Pancreas (tissue), 10 donors: ENCODE results near the gene CRACR2B. TPM values are rescaled to one million over a fixed set of nuclear protein-coding genes. Genes with fewer than 3 reads are reported as not detected.

Source experiments
- ATAC-seq, 4 donors: fragments of 200-7000 bp; cut with Tn5 transposase; one replicate each; pipeline versions ENCODE4 v1.8.0 to v1.9.1; 2020; ENCODE audit warnings: mild to moderate bottlenecking in 4 of 4, moderate library complexity in 4 of 4
- DNase-seq, 6 donors: peaks; one replicate each; pipeline ENCODE4 v3.0.0-alpha.2; 2020
- FAIRE-seq: peaks from 2 replicates; lab custom pipeline; 2012; peaks lifted over from hg19 to GRCh38; lab: Jason Lieb, UNC
- H3K27ac ChIP-seq, 4 donors: fragments of 200-600 bp; sonication (generic); 1 replicate in 3 of 4; 2 replicates in 1 of 4; pipeline versions ENCODE4 v1.5.0 to v1.8.0; 2020
- H3K27me3 ChIP-seq, 4 donors: fragments of 200-600 bp; one replicate each; pipeline ENCODE4 v1.8.0; 2021
- H3K36me3 ChIP-seq, 3 donors: fragments of 200-600 bp; sonication (generic) in 1 of 3; one replicate each; pipeline versions ENCODE4 v1.5.0 to v1.8.0; 2020 to 2021
- H3K4me1 ChIP-seq, 3 donors: fragments of 200-600 bp; one replicate each; pipeline ENCODE4 v1.8.0; 2021
- H3K4me3 ChIP-seq, 4 donors: fragments of 200-600 bp; sonication (generic) in 2 of 4; one replicate each; pipeline versions ENCODE4 v1.5.0 to v1.8.0; 2020 to 2021
- H3K9me3 ChIP-seq, 4 donors: fragments of 200-600 bp; one replicate each; pipeline ENCODE4 v1.8.0; 2021
- WGBS, 2 donors: extraction: QIAGEN DNeasy Blood & Tissue Kit; methylation state at CpG; one replicate each; pipeline ENCODE4 v1.1.7; 2013; 5-methylcytosine and 5-hydroxymethylcytosine counted together
- intact Hi-C, 3 donors: fragments of 100-400 bp; cut with DNase I; formaldehyde crosslinking; loops; one replicate each; pipeline versions ENCODE4 v1.11.1 to v1.14.2; 2022
- polyA plus RNA-seq, 2 donors: library from polyadenylated mRNA; stranded (reverse); fragments of 200-250 nt; gene quantifications; one replicate each; pipeline ENCODE4 v1.2.3, GENCODE V29; 2013
- total RNA-seq, 6 donors: library from RNA; stranded (reverse); fragmentation: NEBNext Ultra II Directional in 4 of 6; extraction: Animal tissue kit (Norgen Biotek cat#: 25700) in 4 of 6; gene quantifications; one replicate each; pipeline versions ENCODE4 v1.2.1 to v1.2.4, GENCODE V29; 2021 to 2023
- TF ChIP-seq, protein P1 (sequence below), 4 donors: fragments of 200-600 bp; sonication (generic) in 3 of 4; IDR thresholded peaks; one replicate each; pipeline versions ENCODE4 v1.5.0 to v1.8.0; 2021; ENCODE audit warnings: antibody characterized with exemption in 4 of 4
- donor health status: healthy with polysubstance abuse.
- donor health status: DM: no; HTN: no; CAD: no; lungs with moderate emphysema.
- donor health status: DM: no; HTN: no; CAD: no.
- donor health status: control.
- donor health status: control.
- donor health status: Bipolar disorder and iron deficiency.
- donor health status: DM: yes; HTN: yes; CAD: no.
- donor health status: DM: no; HTN: no; CAD: no.
- donor health status: DM: no; HTN: no; CAD: no.
- donor health status: DM: yes; HTN: yes; CAD: no.

Gene CRACR2B
- total and polyA plus RNA-seq, 8 donors: 60.6 to 378 (median 125) TPM

DNA sequence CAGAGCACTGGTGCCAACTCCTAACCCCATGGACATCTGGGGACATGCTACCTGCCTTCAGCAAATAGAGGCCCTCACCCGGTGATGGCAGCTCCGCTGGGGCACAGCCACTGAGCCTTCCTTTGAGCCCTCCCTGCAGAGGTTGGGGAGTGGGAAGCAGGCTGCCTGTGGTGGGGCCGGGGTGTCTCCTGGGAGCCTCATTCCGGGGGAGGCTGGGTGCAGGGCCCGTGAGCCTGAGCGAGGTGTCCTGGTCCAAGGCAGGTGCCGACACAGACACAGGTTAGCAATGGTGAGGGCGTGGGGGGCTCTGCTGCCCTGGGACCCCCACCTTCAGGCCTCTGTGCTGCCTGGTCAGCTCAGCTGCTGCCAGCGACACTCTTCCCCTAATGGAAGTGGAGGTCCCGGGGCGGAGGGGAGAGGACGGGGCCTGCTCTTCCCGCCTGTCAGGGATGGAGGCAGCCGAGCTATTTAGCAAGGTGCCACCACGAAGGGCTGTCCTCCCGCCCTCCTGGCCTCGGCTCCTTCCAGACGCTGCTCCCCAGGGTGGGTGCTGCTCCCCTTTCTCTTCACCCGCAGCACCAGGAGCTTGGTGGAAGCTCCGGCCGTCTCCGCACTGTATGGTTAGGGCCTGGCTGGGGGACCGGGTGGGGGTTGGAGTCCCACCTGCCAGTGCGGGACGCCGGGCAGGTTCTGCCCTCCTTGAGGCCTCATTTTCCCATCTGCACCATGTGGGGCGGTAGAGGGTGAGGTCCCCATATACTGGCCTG, 26.1 kb downstream of the CRACR2B start:
- no peak overlapping the region for H3K27ac ChIP-seq
- FAIRE-seq (no peak), ATAC-seq (no peak), DNase-seq (no peak)
- TF ChIP-seq, protein P1, sequence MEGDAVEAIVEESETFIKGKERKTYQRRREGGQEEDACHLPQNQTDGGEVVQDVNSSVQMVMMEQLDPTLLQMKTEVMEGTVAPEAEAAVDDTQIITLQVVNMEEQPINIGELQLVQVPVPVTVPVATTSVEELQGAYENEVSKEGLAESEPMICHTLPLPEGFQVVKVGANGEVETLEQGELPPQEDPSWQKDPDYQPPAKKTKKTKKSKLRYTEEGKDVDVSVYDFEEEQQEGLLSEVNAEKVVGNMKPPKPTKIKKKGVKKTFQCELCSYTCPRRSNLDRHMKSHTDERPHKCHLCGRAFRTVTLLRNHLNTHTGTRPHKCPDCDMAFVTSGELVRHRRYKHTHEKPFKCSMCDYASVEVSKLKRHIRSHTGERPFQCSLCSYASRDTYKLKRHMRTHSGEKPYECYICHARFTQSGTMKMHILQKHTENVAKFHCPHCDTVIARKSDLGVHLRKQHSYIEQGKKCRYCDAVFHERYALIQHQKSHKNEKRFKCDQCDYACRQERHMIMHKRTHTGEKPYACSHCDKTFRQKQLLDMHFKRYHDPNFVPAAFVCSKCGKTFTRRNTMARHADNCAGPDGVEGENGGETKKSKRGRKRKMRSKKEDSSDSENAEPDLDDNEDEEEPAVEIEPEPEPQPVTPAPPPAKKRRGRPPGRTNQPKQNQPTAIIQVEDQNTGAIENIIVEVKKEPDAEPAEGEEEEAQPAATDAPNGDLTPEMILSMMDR (IDR thresholded peaks at IDR 0.05): no peak
- WGBS, 2 donors: 96% methylated on average over 27 of the region's 27 CpGs
- no peaks in the 10 kb centered on the region for H3K27me3 ChIP-seq
- H3K9me3 ChIP-seq: no peaks in the 10 kb centered on the region
- H3K4me3 ChIP-seq: no peak overlapping the region
- intact Hi-C loops: no loop called here
- no peaks in the 10 kb centered on the region for H3K36me3 ChIP-seq
- H3K4me1 ChIP-seq: peaks cover 0 to 8% (median 4%) of the 10 kb centered on the region in 3 donors

DNA sequence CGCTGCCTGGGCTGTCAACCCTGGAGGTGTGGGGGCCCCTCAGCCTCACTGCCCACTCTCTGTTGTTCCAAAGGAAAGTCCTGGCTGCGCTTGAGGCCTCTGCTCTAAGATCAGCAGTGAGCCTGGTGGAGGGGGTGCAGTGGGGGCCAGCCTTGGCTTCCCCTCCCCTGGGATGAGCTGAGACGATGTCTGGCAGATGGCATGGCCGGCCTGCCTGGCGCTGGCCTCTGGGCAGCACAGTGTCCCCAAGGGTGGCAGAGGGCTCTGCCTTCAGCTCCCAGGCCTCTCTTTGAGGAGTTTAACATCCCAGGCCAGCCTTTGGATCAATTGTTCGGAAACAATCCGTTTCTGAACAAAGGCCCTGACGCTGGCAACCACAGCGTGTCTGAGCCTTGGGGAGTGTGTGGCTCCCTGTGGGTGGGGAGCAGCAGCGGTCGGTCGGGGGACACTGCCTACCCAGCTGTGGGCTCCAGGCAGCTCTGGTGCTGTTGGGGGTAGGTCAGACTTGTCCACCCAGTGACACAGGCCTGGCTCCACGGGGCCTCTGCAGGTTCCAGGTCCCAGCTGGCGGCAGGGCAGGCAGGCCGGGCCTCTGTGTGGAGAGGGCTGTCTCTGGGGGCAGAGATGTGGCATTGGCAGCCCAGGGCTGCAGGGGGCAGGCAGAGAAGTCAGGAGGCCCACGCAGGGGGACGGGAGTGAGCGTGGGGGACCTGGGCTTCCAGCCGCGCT, 27.0 kb downstream of the CRACR2B start:
- Histone ChIP-seq H3K27me3 (no peaks in the 10 kb centered on the region), H3K9me3 (no peaks in the 10 kb centered on the region), H3K4me1 (peaks cover 0 to 8% (median 0%) of the 10 kb centered on the region in 3 donors), H3K36me3 (no peaks in the 10 kb centered on the region), H3K4me3 (no peak overlapping the region), H3K27ac (no peak overlapping the region)
- intact Hi-C loops: no loop called here
- TF ChIP-seq, protein P1 (IDR thresholded peaks at IDR 0.05): no peak
- WGBS, 2 donors: 92 to 93% methylated on average over 20 of the region's 20 CpGs
- ATAC-seq: no peak
- no peak for FAIRE-seq
- DNase-seq: no peak

DNA sequence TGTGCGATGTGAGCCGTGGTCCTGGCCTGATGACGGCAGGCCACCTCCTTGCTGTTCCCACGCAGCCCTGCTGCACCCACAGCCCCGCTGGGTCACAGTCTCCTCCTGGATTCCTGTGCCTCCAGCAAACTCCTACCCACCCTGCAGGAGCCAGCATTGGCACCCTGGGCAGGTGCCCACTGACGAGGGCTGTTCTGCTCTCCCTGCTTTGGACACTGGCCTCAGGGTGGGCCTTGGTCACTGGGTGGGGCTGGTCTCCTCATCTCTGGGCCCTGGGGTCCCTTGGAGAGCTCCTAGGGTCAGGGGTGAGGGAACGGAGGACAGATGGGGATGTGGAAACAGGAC, 27.6 kb downstream of the CRACR2B start:
- Histone ChIP-seq H3K4me3 (no peak overlapping the region), H3K27ac (no peak overlapping the region), H3K4me1 (peaks cover 0 to 5% (median 0%) of the 10 kb centered on the region in 3 donors), H3K27me3 (no peaks in the 10 kb centered on the region), H3K36me3 (no peaks in the 10 kb centered on the region), H3K9me3 (no peaks in the 10 kb centered on the region)
- TF ChIP-seq, protein P1 (IDR thresholded peaks at IDR 0.05): no peak
- intact Hi-C loops: no loop called here
- no peak for FAIRE-seq
- ATAC-seq: no peak
- WGBS, 2 donors: 90 to 96% methylated on average over 7 of the region's 7 CpGs
- DNase-seq: no peak

DNA sequence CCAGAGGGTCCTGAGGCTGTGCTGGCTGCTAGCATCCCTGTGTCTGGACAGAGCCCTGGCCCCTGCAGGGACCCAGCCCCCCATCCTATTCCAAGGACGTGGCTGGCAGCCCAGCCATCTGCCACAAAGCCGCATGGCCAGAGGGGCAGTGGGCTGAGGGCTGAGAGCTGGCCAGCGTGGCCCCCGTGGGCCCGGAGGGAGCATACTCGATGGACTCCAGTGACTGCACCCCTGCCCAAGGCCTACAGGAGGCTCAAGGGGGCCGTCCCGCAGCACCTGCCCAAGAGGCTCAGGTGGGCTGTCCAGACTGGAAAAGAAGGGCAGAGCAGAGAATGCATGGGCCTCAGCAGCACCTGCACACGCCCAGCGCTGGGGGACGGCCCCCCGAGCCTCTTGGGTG, 28.1 kb downstream of the CRACR2B start:
- TF ChIP-seq, protein P1 (IDR thresholded peaks at IDR 0.05): no peak
- DNase-seq: no peak
- no peaks in the 10 kb centered on the region for H3K36me3 ChIP-seq
- H3K9me3 ChIP-seq: no peaks in the 10 kb centered on the region
- H3K4me3 ChIP-seq: no peak overlapping the region
- 88 to 91% methylated on average over 12 of the region's 12 CpGs for WGBS, 2 donors
- H3K27me3 ChIP-seq: no peaks in the 10 kb centered on the region
- peaks cover 0 to 4% (median 0%) of the 10 kb centered on the region in 3 donors for H3K4me1 ChIP-seq
- ATAC-seq: no peak
- intact Hi-C loops: no loop called here
- no peak for FAIRE-seq
- H3K27ac ChIP-seq: no peak overlapping the region

DNA sequence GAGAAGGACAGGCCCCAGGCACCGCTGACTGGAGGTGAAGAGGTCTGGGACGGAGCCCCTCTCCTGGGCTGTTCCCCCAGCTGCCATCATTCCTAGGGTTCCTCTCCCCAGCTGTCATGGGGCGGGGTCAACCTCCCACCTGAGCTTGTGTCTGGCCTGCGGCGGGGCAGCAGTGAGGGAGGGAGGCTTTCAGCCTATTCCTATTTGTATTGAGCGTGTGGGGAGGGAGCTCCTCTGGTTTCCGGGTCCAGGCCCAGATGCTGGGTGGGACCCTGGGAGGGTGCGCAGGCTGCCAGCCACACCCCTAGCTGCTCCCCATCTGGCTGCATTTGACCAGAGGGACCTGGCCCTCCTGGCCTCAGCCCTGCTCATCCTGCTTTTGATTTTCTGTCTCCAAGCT, 28.7 kb downstream of the CRACR2B start:
- H3K36me3 ChIP-seq: no peaks in the 10 kb centered on the region
- H3K4me3 ChIP-seq: no peak overlapping the region
- TF ChIP-seq, protein P1 (IDR thresholded peaks at IDR 0.05): no peak
- 79 to 82% methylated on average over 8 of the region's 8 CpGs for WGBS, 2 donors
- no peak overlapping the region for H3K27ac ChIP-seq
- DNase-seq (no peak), ATAC-seq (no peak), FAIRE-seq (no peak)
- no peaks in the 10 kb centered on the region for H3K27me3 ChIP-seq
- intact Hi-C loops: no loop called here
- no peaks in the 10 kb centered on the region for H3K9me3 ChIP-seq
- peaks cover 0 to 4% (median 0%) of the 10 kb centered on the region in 3 donors for H3K4me1 ChIP-seq
